ENCODE data around the gene CHSY1. TPM values are rescaled to one million over a fixed set of nuclear protein-coding genes. Genes with fewer than 3 reads are reported as not detected.
A peak's percentile ranks its signal among the peaks of the same experiment; 100 is the strongest.

CHSY1 gene
- total RNA-seq, 1 experiment from 2014 or later, result 47.0 TPM

DNA sequence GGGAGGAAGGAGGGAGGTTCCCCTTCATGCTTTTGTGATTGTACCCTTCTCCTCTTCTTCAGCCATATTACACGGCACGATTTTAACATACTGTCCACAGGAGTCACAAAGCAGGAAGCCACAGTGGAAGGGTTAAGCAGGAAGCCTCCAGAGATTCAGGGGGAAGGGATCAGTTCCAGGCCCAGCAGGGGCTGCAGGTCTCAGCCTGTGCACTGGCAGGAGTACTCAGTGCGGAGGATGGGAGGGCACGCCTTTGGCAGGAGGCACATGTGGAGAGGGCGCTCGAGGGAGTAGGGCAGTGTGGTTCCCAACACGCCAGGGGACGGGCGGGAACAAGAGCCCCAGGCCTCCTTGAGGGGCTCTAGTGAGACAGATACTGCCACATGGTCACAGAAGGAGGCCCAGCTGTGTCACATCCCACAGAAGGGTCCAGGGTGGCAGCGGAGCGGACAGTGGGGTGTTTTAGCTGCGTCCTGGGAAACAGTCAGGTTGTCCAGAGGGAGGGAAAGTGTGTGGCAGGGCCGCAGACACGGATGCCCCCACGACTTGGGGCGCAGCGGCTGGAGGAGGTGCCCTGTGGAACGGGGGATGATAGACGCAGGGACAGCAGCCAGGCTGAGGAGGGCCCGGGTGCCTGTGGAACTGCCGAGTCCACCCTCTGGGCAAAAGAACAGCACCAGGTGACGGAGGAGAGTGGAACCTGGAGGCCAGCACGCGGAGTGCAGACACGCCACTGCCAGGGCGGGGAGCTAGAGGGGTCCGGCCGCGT, 77.5 kb downstream of the CHSY1 start:
- no TSS peak for BruUV-seq (replicated peaks)

DNA sequence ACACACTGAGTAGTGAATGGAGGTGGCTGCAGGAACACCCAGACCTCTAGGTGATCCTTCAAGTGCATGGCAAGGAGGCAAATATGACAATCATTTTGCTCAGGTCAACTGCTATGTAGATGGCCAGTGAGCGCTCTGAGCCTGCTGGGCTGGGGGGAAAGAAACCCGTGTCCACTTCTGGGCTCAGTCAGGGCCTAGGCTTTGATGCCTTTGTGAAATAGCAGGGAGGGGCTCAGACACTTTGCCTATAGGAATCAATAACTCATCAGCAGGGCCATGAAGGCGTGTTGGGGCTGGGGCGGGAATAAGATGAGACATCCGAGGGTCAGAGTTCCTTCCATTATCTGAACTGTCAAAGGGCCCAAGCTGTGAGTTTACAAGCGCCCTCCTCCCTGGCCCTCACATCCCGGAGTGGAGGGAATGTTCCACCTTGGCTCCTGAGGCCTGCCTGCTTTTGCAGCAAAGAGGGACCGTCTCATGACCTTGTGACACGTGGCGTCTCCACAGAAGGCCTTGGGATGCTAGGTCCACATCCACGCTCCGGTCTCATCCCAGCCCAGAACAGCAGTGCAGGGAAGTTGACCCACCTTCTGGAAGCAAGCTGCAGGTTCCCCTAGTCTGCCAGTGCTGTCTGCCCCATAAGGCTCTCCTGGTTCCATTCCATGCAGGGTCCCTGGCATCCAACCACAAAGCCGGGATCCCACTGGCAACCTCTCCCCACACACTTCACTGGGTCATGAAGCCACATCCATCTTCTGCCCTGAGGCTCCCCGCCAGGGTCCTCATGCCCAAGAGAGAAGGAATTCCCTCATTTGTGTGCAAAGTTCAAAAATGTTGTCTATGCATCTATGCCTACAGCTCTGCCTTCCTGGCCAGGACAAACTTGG, 78.4 kb downstream of the CHSY1 start:
- BruUV-seq (replicated peaks), result no TSS peak
- no peak overlapping the region for H3K4me3 ChIP-seq (ENCODE audit: low read depth, low read length, poor library complexity, severe bottlenecking)
- ChIA-PET POLR2A (ENCODE audit: low non-redundant PET) (no interaction called here), CTCF (no interaction called here)
- intact Hi-C loops (cut with micrococcal nuclease; ENCODE audit: unreplicated experiment), result loop anchor here (5.0 kb wide), 1 partner anchor 46 kb away; no protein-coding TSS in a partner anchor
- H3K36me3 ChIP-seq (ENCODE audit: insufficient read depth, low read length, poor library complexity, severe bottlenecking), result peaks cover 7% of the 10 kb centered on the region
- TF ChIP-seq, protein P1, sequence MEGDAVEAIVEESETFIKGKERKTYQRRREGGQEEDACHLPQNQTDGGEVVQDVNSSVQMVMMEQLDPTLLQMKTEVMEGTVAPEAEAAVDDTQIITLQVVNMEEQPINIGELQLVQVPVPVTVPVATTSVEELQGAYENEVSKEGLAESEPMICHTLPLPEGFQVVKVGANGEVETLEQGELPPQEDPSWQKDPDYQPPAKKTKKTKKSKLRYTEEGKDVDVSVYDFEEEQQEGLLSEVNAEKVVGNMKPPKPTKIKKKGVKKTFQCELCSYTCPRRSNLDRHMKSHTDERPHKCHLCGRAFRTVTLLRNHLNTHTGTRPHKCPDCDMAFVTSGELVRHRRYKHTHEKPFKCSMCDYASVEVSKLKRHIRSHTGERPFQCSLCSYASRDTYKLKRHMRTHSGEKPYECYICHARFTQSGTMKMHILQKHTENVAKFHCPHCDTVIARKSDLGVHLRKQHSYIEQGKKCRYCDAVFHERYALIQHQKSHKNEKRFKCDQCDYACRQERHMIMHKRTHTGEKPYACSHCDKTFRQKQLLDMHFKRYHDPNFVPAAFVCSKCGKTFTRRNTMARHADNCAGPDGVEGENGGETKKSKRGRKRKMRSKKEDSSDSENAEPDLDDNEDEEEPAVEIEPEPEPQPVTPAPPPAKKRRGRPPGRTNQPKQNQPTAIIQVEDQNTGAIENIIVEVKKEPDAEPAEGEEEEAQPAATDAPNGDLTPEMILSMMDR (conservative IDR thresholded peaks at IDR 0.05; ENCODE audit: low read depth, low read length), result no peak
- no peak for TF ChIP-seq EZH2 (IDR thresholded peaks at IDR 0.05; ENCODE audit: borderline replicate concordance, low read depth, low read length, poor library complexity, severe bottlenecking)
- peak overlapping the region; percentile 81 for H3K27ac ChIP-seq (ENCODE audit: low read depth, low read length, poor library complexity, severe bottlenecking)
- H3K27me3 ChIP-seq (replicated peaks; ENCODE audit: insufficient read depth, low read depth, low read length, poor library complexity), result no peaks in the 10 kb centered on the region
- H3K4me1 ChIP-seq (ENCODE audit: insufficient read depth, low read length, poor library complexity, severe bottlenecking), result peaks cover 27% of the 10 kb centered on the region
- H3K9me3 ChIP-seq (ENCODE audit: low read depth, low read length, poor library complexity, severe bottlenecking), result no peaks in the 10 kb centered on the region
- no peak for DNase-seq (ENCODE audit: low spot score)

More for the DNA sequence above, 77.5 kb downstream of the CHSY1 start:
- peak overlapping the region; percentile 81 for H3K27ac ChIP-seq (ENCODE audit: low read depth, low read length, poor library complexity, severe bottlenecking)
- H3K36me3 ChIP-seq (ENCODE audit: insufficient read depth, low read length, poor library complexity, severe bottlenecking), result peaks cover 7% of the 10 kb centered on the region
- no peaks in the 10 kb centered on the region for H3K27me3 ChIP-seq (replicated peaks; ENCODE audit: insufficient read depth, low read depth, low read length, poor library complexity)
- H3K9me3 ChIP-seq (ENCODE audit: low read depth, low read length, poor library complexity, severe bottlenecking), result no peaks in the 10 kb centered on the region
- TF ChIP-seq, protein P1 (conservative IDR thresholded peaks at IDR 0.05; ENCODE audit: low read depth, low read length), result no peak
- TF ChIP-seq EZH2 (IDR thresholded peaks at IDR 0.05; ENCODE audit: borderline replicate concordance, low read depth, low read length, poor library complexity, severe bottlenecking), result no peak
- no peak for DNase-seq (ENCODE audit: low spot score)
- intact Hi-C loops (cut with micrococcal nuclease; ENCODE audit: unreplicated experiment), result loop anchor here (5.0 kb wide), 1 partner anchor 47 kb away; no protein-coding TSS in a partner anchor
- ChIA-PET CTCF (no interaction called here), POLR2A (ENCODE audit: low non-redundant PET) (no interaction called here)
- H3K4me3 ChIP-seq (ENCODE audit: low read depth, low read length, poor library complexity, severe bottlenecking), result no peak overlapping the region
- H3K4me1 ChIP-seq (ENCODE audit: insufficient read depth, low read length, poor library complexity, severe bottlenecking), result peaks cover 30% of the 10 kb centered on the region

- Histone ChIP-seq H3K36me3 (ENCODE audit: insufficient read depth, low read length, poor library complexity, severe bottlenecking) (peaks cover 3% of the 10 kb centered on the region), H3K27ac (ENCODE audit: low read depth, low read length, poor library complexity, severe bottlenecking) (peak overlapping the region; percentile 81), H3K4me3 (ENCODE audit: low read depth, low read length, poor library complexity, severe bottlenecking) (peak overlapping the region; percentile 21), H3K4me1 (ENCODE audit: insufficient read depth, low read length, poor library complexity, severe bottlenecking) (peaks cover 33% of the 10 kb centered on the region), H3K27me3 (replicated peaks; ENCODE audit: insufficient read depth, low read depth, low read length, poor library complexity) (no peaks in the 10 kb centered on the region), H3K9me3 (ENCODE audit: low read depth, low read length, poor library complexity, severe bottlenecking) (no peaks in the 10 kb centered on the region)
- no TSS peak for BruUV-seq (replicated peaks)
- TF ChIP-seq, protein P1 (conservative IDR thresholded peaks at IDR 0.05; ENCODE audit: low read depth, low read length), result no peak
- TF ChIP-seq EZH2 (IDR thresholded peaks at IDR 0.05; ENCODE audit: borderline replicate concordance, low read depth, low read length, poor library complexity, severe bottlenecking), result no peak
- CTCF ChIA-PET, result no interaction called here
- intact Hi-C loops (cut with micrococcal nuclease; ENCODE audit: unreplicated experiment), result loop anchor here (5.0 kb wide), 1 partner anchor 45 kb away; no protein-coding TSS in a partner anchor
- POLR2A ChIA-PET (ENCODE audit: low non-redundant PET), result interaction anchor here (0.7 kb wide), 1 partner anchor 25 kb away, joined by 3 read pairs; no protein-coding TSS in a partner anchor
- peak; percentile 91 for DNase-seq (ENCODE audit: low spot score)
Observed at GRCh38 chr15:101172501-101173071, 79.3 kb downstream of the CHSY1 start.
